KBM-7 (cell line): ENCODE results near the gene CPNE8.

ENCODE experiments used
- DNase-seq: peaks from one replicate; pipeline ENCODE4 v3.0.0-alpha.2; 2015
- in situ Hi-C: fragments of 300-500 bp; cut with MboI; formaldehyde crosslinking; loops from 2 replicates; pipeline ENCODE4 v1.14.3; 2020; ENCODE audit warnings: low sequenced_read_pairs, low pct_unique_long_range_greater_than_20kb, mixed read lengths

The CPNE8 gene

GRCh38 chr12:38872156-38872555, 33.2 kb downstream of the CPNE8 start:
- no peak for DNase-seq
- in situ Hi-C loops = no loop called here

GRCh38 chr12:38869036-38869435, 36.4 kb downstream of the CPNE8 start:
- DNase-seq = no peak
- in situ Hi-C loops = no loop called here

GRCh38 chr12:38850461-38850860, 54.9 kb downstream of the CPNE8 start:
- in situ Hi-C loops = no loop called here

GRCh38 chr12:38847247-38847646, 58.1 kb downstream of the CPNE8 start:
- in situ Hi-C loops = no loop called here
- DNase-seq = no peak

More at GRCh38 chr12:38850461-38850860, 54.9 kb downstream of the CPNE8 start:
- no peak for DNase-seq

GRCh38 chr12:38844267-38844666, 61.1 kb downstream of the CPNE8 start:
- DNase-seq = no peak
- in situ Hi-C loops = no loop called here

GRCh38 chr12:38838056-38838850, 67.1 kb downstream of the CPNE8 start:
- in situ Hi-C loops = no loop called here
- no peak for DNase-seq

GRCh38 chr12:38831715-38832114, 73.7 kb downstream of the CPNE8 start:
- in situ Hi-C loops = no loop called here
- no peak for DNase-seq

GRCh38 chr12:38825006-38825405, 80.4 kb downstream of the CPNE8 start:
- no peak for DNase-seq
- in situ Hi-C loops = no loop called here

- no peak for DNase-seq
These were observed 81.7 kb downstream of the CPNE8 start for GRCh38 chr12:38823738-38824137.

GRCh38 chr12:38823314-38823713, 82.1 kb downstream of the CPNE8 start:
- in situ Hi-C loops = no loop called here
- DNase-seq = no peak

More at GRCh38 chr12:38823738-38824137, 81.7 kb downstream of the CPNE8 start:
- in situ Hi-C loops = no loop called here

GRCh38 chr12:38817942-38818341, 87.4 kb downstream of the CPNE8 start:
- no peak for DNase-seq
- in situ Hi-C loops = no loop called here

- in situ Hi-C loops = no loop called here
- peak; percentile 5 for DNase-seq
These were observed 91.5 kb downstream of the CPNE8 start for GRCh38 chr12:38813923-38814322.

GRCh38 chr12:38811814-38812356, 93.5 kb downstream of the CPNE8 start:
- DNase-seq = no peak
- in situ Hi-C loops = no loop called here

GRCh38 chr12:38809832-38810231, 95.6 kb downstream of the CPNE8 start:
- in situ Hi-C loops = no loop called here
- DNase-seq = no peak

GRCh38 chr12:38788106-38788505, 117.3 kb downstream of the CPNE8 start:
- in situ Hi-C loops = no loop called here

GRCh38 chr12:38785381-38785780, 120.0 kb downstream of the CPNE8 start:
- in situ Hi-C loops = no loop called here
- no peak for DNase-seq

More at GRCh38 chr12:38788106-38788505, 117.3 kb downstream of the CPNE8 start:
- DNase-seq = peak; percentile 7

- DNase-seq = no peak
- in situ Hi-C loops = no loop called here
These were observed 122.1 kb downstream of the CPNE8 start for GRCh38 chr12:38783304-38783703.

- in situ Hi-C loops = no loop called here
- no peak for DNase-seq
These were observed 123.0 kb downstream of the CPNE8 start for GRCh38 chr12:38782359-38782758.

GRCh38 chr12:38776647-38777046, 128.7 kb downstream of the CPNE8 start:
- in situ Hi-C loops = no loop called here

GRCh38 chr12:38775457-38775856, 129.9 kb downstream of the CPNE8 start:
- no peak for DNase-seq
- in situ Hi-C loops = no loop called here

More at GRCh38 chr12:38776647-38777046, 128.7 kb downstream of the CPNE8 start:
- no peak for DNase-seq

GRCh38 chr12:38772437-38772836, 133.0 kb downstream of the CPNE8 start:
- peak; percentile 9 for DNase-seq
- in situ Hi-C loops = no loop called here
